ENCODE measurements around the gene P2RY12. TPM values are rescaled to one million over a fixed set of nuclear protein-coding genes. Genes with fewer than 3 reads are reported as not detected.

Gene P2RY12
- total and polyA plus RNA-seq, 10 of the 15 experiments (the other 5 are each of a cell fraction or from before 2014, with no cell fraction given), result 0.27 to 1.0 (median 0.66) TPM; not detected in 2

DNA sequence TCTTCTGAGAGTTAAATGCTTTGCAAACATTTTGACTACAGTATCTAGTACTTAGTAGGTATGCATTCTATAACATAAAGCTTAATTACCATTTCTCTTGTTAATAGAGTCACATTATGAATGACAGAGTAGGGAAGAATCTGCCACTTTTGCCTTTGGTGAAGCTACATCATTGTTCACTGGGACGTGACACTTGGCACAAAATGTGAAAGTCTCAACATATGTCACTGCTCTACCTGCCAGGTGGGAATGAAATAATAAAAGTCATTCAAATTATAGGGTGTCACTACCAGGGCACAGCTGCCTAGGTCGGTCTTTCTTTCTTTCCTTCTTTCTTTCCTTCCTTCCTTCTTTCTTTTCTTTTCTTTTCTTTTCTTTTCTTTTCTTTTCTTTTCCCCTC is 85.5 kb downstream of the P2RY12 start:
- Histone ChIP-seq H3K36me3 (ENCODE audit: control insufficient read depth in 2 of 2, insufficient read depth in 2 of 2, low read length in 1 of 2) (no peaks in the 10 kb centered on the region), H3K4me1 (ENCODE audit: control insufficient read depth, insufficient read depth, low read length) (no peaks in the 10 kb centered on the region), H3K27ac (ENCODE audit: control insufficient read depth, insufficient read depth) (no peak overlapping the region), H2AFZ (ENCODE audit: control insufficient read depth, low read depth, low read length) (no peak overlapping the region), H3K79me2 (ENCODE audit: control insufficient read depth, insufficient read depth, low read length) (no peaks in the 10 kb centered on the region), H3K4me2 (ENCODE audit: control insufficient read depth, insufficient read depth) (no peak overlapping the region), H4K20me1 (ENCODE audit: control insufficient read depth, insufficient read depth) (no peaks in the 10 kb centered on the region), H3K27me3 (replicated peaks in 1 of 2; ENCODE audit: control insufficient read depth in 2 of 2, insufficient read depth in 2 of 2, low read length in 1 of 2) (peaks cover 0 to 2% of the 10 kb centered on the region in 2 experiments; a peak in 1 of 4 replicates), H3K9ac (ENCODE audit: control insufficient read depth, insufficient read depth, low read length) (no peak overlapping the region), H3K4me3 (no peak overlapping the region), H3K9me3 (replicated peaks; ENCODE audit: control insufficient read depth, insufficient read depth, low read length) (no peaks in the 10 kb centered on the region)
- no TSS peak for BruUV-seq (replicated peaks)
- SMC1A ChIA-PET (ENCODE audit: uncharacterized antibody, unreplicated experiment), result no interaction called here
- DNase-seq (ENCODE audit: low read depth, low spot score) (no peak), ATAC-seq (no peak), FAIRE-seq (no peak)
- intact Hi-C loops (cut with micrococcal nuclease; ENCODE audit: unreplicated experiment) (no loop called here), in situ Hi-C loops (cut with MboI) (no loop called here)
- POLR2A ChIA-PET, result no interaction called here
- WGBS (ENCODE audit: insufficient coverage, insufficient replicate concordance, low lambda C conversion rate, missing lambda C conversion rate), result 15% methylated on average over 2 of the region's 2 CpGs
- CTCF ChIA-PET, result no interaction called here
- RAD21 ChIA-PET (ENCODE audit: unreplicated experiment), result no interaction called here
- TF ChIP-seq ZNF384 (IDR thresholded peaks at IDR 0.05; ENCODE audit: borderline replicate concordance, low read depth, low read length) (no peak), SREBF1 (IDR thresholded peaks at IDR 0.05; ENCODE audit: low read length) (no peak), MEF2B (IDR thresholded peaks at IDR 0.05; ENCODE audit: partially characterized antibody, poor library complexity, severe bottlenecking) (no peak), ATF7 (IDR thresholded peaks at IDR 0.05; ENCODE audit: low read depth) (no peak), PBX3 (IDR thresholded peaks at IDR 0.05; ENCODE audit: insufficient replicate concordance, low read depth, low read length) (no peak), MLLT1 (IDR thresholded peaks at IDR 0.05) (no peak), USF2 (IDR thresholded peaks at IDR 0.05; ENCODE audit: borderline replicate concordance, low read depth, low read length) (no peak), RELA (IDR thresholded peaks at IDR 0.05; ENCODE audit: borderline replicate concordance, partially characterized antibody) (no peak), ZZZ3 (IDR thresholded peaks at IDR 0.05; ENCODE audit: control insufficient read depth, insufficient read length, low read depth) (no peak), ETV6 (conservative IDR thresholded peaks at IDR 0.05 in 1 of 2, IDR thresholded peaks at IDR 0.05 in 1 of 2; ENCODE audit: borderline replicate concordance in 1 of 2, low read depth in 1 of 2) (no peak), MEF2A (IDR thresholded peaks at IDR 0.05; ENCODE audit: insufficient read depth, low read depth, low read length) (no peak), NFYB (IDR thresholded peaks at IDR 0.05; ENCODE audit: insufficient read depth, low read depth, low read length) (no peak), TARDBP (IDR thresholded peaks at IDR 0.05; ENCODE audit: borderline replicate concordance) (no peak), YBX1 (IDR thresholded peaks at IDR 0.05) (no peak), MXI1 (IDR thresholded peaks at IDR 0.05; ENCODE audit: low read depth, low read length) (no peak), LARP7 (IDR thresholded peaks at IDR 0.05) (no peak)
- TF ChIP-seq, protein P1, sequence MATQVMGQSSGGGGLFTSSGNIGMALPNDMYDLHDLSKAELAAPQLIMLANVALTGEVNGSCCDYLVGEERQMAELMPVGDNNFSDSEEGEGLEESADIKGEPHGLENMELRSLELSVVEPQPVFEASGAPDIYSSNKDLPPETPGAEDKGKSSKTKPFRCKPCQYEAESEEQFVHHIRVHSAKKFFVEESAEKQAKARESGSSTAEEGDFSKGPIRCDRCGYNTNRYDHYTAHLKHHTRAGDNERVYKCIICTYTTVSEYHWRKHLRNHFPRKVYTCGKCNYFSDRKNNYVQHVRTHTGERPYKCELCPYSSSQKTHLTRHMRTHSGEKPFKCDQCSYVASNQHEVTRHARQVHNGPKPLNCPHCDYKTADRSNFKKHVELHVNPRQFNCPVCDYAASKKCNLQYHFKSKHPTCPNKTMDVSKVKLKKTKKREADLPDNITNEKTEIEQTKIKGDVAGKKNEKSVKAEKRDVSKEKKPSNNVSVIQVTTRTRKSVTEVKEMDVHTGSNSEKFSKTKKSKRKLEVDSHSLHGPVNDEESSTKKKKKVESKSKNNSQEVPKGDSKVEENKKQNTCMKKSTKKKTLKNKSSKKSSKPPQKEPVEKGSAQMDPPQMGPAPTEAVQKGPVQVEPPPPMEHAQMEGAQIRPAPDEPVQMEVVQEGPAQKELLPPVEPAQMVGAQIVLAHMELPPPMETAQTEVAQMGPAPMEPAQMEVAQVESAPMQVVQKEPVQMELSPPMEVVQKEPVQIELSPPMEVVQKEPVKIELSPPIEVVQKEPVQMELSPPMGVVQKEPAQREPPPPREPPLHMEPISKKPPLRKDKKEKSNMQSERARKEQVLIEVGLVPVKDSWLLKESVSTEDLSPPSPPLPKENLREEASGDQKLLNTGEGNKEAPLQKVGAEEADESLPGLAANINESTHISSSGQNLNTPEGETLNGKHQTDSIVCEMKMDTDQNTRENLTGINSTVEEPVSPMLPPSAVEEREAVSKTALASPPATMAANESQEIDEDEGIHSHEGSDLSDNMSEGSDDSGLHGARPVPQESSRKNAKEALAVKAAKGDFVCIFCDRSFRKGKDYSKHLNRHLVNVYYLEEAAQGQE (IDR thresholded peaks at IDR 0.05; ENCODE audit: low read depth, low read length), result no peak
- TF ChIP-seq, protein P2, sequence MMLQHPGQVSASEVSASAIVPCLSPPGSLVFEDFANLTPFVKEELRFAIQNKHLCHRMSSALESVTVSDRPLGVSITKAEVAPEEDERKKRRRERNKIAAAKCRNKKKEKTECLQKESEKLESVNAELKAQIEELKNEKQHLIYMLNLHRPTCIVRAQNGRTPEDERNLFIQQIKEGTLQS (IDR thresholded peaks at IDR 0.05; ENCODE audit: borderline replicate concordance, extremely low read depth, low read depth, low read length), result no peak
